Astrocyte of the spinal cord (primary cell): Measurements from ENCODE around the gene PHACTR3.

Experiments
- DNase-seq: peaks from one replicate; pipeline ENCODE4 v3.0.0; 2011; ENCODE audit warnings: low read depth, low spot score
- H3K4me3 ChIP-seq: 2 replicates; pipeline ENCODE4 v1.5.1; 2011; ENCODE audit warnings: low read depth, mild to moderate bottlenecking, low read length, moderate library complexity
- in situ Hi-C: cut with HindIII; loops from 2 replicates; pipeline ENCODE4 v1.10.0; 2017; ENCODE audit warnings: low sequenced_read_pairs
- TF ChIP-seq, protein P1 (sequence below): IDR thresholded peaks from 2 replicates; pipeline ENCODE4 v1.5.1; 2012; ENCODE audit warnings: low read depth, mild to moderate bottlenecking, low read length, inconsistent platforms

Gene PHACTR3

DNA sequence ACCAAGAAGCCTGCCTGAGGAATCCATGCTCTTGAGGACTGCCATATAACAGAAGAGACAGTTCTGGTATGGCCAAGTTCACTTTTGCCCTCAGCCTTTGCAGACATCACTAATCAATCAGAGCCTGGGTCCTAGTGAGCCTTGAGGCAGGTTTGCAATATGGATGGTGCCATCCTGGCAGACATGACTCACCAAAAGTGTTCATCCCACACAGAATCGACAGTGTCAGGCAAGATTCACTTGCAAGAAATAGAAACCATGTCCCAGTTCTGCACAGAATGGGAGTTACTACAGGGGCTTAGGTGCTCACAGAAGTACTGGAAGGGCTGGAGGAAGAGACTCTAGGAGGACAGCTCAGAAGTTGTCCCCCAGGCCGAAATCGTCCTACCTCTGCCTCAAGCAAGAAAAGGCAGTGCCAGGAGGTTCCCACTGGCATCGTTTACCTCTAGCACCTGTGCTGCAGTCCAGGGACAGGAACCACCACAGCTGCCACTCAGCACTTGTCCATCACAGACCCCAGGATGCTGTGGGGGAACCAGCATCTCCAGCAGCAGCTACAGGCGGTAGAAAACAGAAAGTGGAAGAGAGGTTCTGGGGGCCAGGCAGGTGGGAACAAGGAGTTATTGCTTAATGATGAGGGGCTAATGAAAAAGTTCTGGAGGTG, 42.6 kb upstream of the PHACTR3 start:
- in situ Hi-C loops, result no loop called here
- no peak overlapping the region for H3K4me3 ChIP-seq
- TF ChIP-seq, protein P1, sequence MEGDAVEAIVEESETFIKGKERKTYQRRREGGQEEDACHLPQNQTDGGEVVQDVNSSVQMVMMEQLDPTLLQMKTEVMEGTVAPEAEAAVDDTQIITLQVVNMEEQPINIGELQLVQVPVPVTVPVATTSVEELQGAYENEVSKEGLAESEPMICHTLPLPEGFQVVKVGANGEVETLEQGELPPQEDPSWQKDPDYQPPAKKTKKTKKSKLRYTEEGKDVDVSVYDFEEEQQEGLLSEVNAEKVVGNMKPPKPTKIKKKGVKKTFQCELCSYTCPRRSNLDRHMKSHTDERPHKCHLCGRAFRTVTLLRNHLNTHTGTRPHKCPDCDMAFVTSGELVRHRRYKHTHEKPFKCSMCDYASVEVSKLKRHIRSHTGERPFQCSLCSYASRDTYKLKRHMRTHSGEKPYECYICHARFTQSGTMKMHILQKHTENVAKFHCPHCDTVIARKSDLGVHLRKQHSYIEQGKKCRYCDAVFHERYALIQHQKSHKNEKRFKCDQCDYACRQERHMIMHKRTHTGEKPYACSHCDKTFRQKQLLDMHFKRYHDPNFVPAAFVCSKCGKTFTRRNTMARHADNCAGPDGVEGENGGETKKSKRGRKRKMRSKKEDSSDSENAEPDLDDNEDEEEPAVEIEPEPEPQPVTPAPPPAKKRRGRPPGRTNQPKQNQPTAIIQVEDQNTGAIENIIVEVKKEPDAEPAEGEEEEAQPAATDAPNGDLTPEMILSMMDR, result no peak
- no peak for DNase-seq

DNA sequence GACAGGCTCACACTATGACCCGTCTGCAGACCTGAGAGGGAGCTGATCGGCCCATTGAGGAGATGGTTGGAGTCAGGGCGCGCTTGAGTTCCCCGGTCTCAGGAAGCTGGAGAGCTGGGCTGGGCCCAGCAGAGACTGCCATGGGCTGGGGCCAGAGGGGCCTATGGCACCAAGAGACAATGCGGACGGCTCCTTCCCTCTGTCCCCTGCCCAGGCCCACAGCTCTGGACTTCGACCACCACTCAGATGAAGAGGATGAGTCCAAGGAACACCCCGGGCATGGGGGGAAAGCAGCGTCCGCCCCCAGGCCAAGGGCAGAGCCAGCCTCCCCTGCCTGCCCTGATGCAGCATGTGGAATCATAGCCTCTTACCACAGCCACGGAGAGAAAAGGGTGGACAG, 40.2 kb upstream of the PHACTR3 start:
- TF ChIP-seq, protein P1, result no peak
- DNase-seq, result no peak
- in situ Hi-C loops, result no loop called here
- no peak overlapping the region for H3K4me3 ChIP-seq

DNA sequence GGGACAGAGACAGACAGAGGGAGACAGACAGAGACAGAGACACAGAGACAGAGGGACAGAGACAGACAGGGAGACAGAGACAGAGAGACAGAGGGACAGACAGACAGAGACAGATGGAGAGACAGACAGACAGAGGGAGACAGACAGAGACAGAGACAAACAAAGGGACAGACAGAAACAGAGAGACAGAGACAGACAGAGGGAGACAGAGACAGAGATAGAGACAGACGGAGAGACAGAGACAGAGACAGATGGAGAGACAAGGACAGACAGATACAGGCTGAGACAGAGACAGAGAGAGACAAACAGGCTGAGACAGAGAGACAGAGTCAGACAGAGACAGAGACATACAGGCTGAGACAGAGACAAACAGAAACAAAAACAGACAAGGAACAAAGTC, 39.4 kb upstream of the PHACTR3 start:
- in situ Hi-C loops, result no loop called here
- H3K4me3 ChIP-seq, result no peak overlapping the region
- TF ChIP-seq, protein P1, result no peak
- DNase-seq, result no peak

DNA sequence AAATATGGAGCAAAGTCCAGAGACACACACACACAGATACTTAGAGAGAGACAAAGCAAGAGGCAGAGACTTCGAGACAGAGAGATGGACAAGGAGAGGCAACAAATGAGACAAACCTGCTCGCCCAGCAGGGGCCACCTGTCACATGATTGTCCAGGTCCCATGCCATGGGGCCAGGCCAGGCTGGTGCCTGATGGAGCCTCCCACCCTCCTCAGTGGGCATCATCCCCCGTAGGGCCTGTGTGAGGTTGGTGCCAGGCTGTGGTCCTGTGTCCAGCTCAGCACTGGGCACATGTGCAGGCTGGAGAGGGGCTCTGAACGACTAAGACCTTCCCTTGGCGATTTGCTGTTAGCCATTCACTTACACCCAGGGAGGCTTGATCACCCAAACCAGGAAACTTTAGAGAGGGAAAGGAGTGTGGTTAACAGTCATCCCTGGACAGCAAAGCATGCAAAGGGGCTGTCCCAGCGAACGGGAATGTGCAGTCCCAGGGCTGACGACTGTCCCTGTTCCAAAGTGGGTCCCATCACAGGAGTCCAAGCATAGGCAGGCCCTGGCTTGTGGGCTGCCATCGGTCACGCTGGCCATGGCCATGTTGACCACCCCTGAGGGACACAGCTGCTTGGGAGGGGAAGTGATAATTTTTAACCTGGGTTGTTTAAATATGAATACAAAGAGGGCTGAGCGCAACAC, 38.4 kb upstream of the PHACTR3 start:
- DNase-seq, result no peak
- TF ChIP-seq, protein P1, result no peak
- in situ Hi-C loops, result no loop called here
- H3K4me3 ChIP-seq, result no peak overlapping the region

DNA sequence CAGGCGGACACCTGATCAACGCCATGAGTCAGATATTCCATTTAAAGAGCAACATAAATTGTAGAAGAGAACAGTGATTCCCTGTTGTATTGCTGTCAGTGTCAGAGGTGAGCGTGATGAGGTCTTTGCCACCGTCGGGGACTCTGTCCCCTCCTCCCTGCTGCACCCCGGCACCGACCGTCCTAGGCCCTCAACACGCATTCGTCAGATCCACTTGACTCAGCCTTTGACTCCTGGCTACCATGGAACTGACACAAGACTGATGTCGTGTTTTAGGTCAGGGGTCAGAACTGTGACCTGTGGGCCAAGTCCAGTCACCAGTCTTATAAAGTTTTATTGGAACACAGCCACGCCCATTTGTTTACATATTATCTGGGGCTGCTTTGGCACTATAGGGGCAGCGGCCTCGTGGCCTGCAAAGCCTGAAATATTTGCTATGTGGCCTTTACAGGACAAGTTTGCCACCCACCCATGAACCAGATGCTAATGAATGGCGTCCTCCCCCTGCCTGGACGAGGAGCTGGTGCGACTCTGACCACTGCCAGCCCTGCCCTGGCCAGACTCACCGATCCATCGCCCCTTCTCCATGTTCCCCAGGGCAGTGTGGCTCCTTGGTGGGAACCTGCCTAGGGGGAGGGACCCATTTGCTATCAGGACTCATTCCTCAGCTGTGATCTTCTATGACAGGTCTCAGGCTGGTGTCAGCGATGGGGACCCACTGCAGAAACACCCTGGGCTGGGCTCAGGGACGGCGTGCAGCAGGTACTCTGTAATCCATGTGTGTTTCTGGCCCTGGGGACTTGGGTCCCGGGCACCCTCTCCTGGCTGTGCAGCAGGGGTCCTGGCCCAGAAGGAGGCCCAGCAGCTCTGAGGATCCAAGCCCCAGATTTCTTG, 37.5 kb upstream of the PHACTR3 start:
- no peak for DNase-seq
- TF ChIP-seq, protein P1, result no peak
- no peak overlapping the region for H3K4me3 ChIP-seq
- in situ Hi-C loops, result no loop called here
